Measurements from ENCODE around the gene C1D.
"Not testable (repeated sequence)": the region's sequence is repeated elsewhere in the genome, so short reads cannot be mapped to it uniquely, and the experiment has no call there.

Gene C1D

GRCh38 chr2:67999332-67999731 lies 63.5 kb downstream of the C1D start:
- DNase-seq (ENCODE audit: low spot score), result no peak

- no peak for DNase-seq (ENCODE audit: low spot score)
These were observed 64.9 kb downstream of the C1D start for GRCh38 chr2:67997903-67998302.

GRCh38 chr2:67997528-67997900 lies 65.3 kb downstream of the C1D start:
- DNase-seq (ENCODE audit: low spot score), result no peak

GRCh38 chr2:67996772-67997527 lies 65.9 kb downstream of the C1D start:
- no peak for DNase-seq (ENCODE audit: low spot score)

- no peak for DNase-seq (ENCODE audit: low spot score)
These were observed 68.1 kb downstream of the C1D start for GRCh38 chr2:67994716-67995115.

- not testable (repeated sequence) for DNase-seq (ENCODE audit: low spot score)
These were observed 68.7 kb downstream of the C1D start for GRCh38 chr2:67994069-67994468.

- no peak for DNase-seq (ENCODE audit: low spot score)
These were observed 69.5 kb downstream of the C1D start for GRCh38 chr2:67993329-67993728.

GRCh38 chr2:67991456-67991855 lies 71.3 kb downstream of the C1D start:
- DNase-seq (ENCODE audit: low spot score), result no peak
